HG03558 (cell line): Measurements from ENCODE around the gene UQCR10.

Source experiments
- ATAC-seq: cut with Tn5 transposase; IDR thresholded peaks from one replicate; pipeline ENCODE4 v1.9.1; 2021; ENCODE audit warnings: moderate number of reproducible peaks; ENCODE audit not compliant: unreplicated experiment; ENCODE audit errors: extremely low read depth

Gene UQCR10

DNA sequence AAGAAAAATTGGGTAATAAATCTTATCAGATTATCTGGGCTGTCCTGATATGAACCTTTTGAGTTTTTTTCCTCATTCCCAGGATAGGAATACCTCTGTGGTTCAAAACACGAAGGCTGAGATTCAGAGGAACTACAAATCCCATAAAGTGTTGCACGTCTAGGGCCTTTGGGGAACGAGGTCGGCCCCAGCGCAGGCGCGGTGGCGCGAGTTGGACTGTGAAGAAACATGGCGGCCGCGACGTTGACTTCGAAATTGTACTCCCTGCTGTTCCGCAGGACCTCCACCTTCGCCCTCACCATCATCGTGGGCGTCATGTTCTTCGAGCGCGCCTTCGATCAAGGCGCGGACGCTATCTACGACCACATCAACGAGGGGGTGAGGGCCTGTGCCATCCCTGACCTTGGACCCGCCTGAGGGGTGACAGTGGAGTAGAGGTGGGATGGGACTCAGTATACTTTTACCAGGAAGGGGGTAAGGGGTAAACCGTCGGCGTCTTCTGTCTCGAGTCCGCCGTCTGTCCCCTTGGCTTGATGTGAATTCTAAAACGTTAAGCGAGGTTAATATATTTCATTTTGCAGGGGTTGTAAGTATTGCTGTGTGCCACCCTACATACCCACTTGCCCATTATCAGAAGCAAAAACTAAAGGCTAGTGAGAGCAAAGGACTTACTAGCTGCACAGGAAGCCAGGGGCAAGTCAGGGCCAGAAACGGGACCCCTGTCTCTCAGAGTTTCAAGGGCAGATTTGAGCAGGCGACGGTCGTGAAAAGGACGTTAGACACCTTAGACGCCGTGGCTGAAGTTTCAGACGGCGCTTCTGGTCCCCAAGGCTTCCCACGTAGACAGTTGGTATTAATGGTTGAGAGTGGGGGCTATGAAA is at the start of gene UQCR10:
Gene UQCR10 (plus strand): TSS at position 199 of the 881 bp plus-strand sequence. CDS start 30 bp downstream, at position 229.
- ATAC-seq: peak; percentile 32

DNA sequence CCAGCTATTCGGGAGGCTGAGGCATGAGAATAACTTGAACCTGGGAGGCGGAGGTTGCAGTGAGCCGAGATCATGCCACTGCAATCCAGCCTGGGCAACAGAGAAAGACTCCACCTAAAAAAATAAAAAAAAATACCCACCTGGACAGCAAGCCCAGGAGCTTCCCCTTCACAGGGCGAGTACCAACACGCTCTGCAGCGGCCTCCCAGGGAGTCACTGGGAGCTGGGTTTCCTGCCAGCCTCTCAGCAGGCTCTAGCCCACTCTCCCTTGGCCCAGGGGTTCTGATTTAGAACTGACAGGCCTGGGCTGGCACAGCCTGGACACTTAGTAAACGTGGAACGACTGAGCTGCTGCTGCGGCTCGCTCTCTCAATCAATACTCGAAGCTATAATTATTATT is 49.4 kb upstream of the UQCR10 start:
- ATAC-seq: no peak

- ATAC-seq: no peak
Observed at GRCh38 chr22:29718949-29719898, 47.9 kb upstream of the UQCR10 start.

DNA sequence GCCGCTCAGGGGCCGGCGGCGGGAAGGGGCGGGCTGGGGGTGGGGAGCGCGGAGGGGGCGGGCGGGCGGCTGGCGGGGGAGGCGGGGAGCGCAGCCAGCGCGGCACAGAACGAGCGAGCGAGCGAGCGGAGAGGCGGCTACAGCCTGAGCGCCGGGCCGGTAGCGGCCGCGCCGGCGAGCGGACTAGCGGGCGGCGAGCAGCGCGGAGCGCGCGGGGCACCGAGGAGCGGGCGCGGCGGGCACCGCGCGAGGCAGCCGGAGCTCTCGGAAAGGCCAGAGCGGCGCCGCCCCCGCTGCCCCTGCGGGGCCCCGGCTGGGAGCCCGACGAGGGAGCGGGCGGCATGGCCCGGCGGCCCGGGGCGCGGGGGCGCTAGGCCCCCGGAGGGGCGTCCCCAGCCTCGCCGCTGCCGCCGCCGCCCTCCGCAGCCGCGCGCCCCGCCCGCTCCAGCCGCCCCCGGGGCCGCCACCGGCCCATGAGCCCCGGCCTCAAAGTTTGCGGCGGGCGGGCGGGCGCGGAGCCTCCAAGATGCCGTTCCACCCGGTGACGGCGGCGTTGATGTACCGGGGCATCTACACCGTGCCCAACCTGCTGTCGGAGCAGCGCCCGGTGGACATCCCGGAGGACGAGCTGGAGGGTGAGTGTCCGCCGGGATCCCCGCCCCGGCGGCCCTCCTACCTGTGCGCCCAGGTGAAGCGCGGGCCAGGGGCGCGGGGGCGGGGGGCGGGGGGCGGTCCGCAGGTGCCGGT is 47.1 kb upstream of the UQCR10 start, which contains the start of gene CABP7:
Gene CABP7 (plus strand): TSS at position 105 of the 747 bp plus-strand sequence. CDS start 422 bp downstream, at position 527.
- no peak for ATAC-seq

DNA sequence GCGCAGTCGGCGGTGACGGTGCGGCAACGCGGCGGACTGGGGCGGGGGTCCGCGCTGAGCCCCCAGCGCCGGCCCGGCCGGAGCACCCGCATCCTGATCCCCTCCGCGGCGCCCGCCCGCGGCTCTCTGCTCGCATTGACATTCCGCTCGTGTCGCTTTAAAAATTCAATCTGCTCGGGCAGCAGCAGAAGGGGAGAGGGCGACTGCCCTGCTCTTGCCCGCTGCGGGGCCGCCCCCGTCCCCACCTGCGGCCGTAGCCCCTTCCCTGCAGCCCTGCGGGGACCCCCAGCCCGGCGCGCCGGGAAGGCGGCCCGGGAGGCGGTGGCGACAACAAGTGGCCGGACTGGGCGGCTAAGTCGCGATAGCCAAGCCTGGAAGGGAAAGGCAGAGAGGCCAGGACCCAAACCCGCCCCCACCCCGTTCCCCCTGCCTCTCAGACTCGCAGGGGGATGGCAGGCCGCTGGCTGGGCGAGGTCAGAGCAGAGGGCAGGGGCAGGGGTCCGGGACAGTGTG is 46.3 kb upstream of the UQCR10 start:
- no peak for ATAC-seq

DNA sequence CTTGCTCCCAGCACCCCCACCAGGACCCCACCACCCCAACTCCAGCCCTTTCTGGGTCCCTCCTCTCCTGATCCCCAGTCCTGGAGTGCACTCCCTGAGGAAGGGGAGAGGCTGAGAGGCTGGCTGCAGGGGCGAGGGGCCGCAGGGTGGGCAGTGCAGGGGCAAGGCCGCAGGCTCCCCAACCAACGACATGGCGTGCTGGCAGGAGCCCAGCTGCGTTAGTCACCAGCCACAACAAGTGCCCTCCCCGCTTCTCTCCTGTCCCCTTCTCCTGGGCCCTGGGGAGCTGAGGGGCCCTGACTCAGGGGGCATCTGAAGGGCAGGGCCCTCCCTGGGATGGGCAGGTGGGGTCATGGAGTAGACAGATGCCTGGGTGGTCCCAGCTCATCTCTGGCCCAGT is 45.0 kb upstream of the UQCR10 start:
- no peak for ATAC-seq

DNA sequence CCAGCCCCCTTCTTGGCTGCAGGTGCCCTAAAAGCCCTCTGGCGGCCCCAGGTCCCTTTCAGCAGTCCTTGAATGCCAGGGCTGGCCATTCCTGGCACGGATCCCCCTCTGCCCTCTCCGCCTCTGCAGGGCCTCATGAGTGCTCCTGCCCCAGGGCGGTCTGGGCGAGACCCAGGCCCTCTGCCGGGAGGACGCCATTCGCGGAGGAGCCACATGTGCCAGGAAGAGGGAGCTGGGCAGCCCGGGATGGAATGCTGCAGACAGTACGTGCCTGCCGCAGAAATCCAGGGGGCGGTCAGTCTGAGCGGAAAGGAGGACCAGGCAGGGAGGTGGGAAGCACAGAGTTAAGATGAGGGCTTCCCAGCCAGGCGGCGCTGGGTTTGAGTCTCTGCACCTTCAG is 44.6 kb upstream of the UQCR10 start:
- no peak for ATAC-seq

- no peak for ATAC-seq
Observed at GRCh38 chr22:29723766-29724165, 43.4 kb upstream of the UQCR10 start.

DNA sequence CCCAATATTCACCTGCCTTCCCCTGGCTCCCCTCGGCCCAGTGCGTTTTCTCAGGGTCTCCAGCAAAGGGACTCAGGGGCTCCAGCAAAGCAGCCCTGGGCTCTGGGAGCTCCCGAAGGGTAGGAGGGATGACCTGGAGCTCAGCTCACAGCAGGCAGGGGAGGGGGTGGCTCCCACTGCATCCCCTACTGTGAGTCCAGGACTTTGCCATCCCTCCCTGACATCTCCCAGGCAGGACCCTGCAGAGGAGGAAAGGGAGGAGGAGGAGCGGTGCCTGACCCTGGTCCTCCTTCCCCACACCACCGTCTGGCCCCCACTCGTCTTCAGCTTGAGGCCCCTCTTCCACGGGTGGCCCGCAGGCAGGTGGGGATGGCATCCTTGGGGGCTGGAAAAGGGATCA is 42.3 kb upstream of the UQCR10 start:
- ATAC-seq: no peak

GRCh38 chr22:29726106-29726505 is 41.1 kb upstream of the UQCR10 start:
- no peak for ATAC-seq

DNA sequence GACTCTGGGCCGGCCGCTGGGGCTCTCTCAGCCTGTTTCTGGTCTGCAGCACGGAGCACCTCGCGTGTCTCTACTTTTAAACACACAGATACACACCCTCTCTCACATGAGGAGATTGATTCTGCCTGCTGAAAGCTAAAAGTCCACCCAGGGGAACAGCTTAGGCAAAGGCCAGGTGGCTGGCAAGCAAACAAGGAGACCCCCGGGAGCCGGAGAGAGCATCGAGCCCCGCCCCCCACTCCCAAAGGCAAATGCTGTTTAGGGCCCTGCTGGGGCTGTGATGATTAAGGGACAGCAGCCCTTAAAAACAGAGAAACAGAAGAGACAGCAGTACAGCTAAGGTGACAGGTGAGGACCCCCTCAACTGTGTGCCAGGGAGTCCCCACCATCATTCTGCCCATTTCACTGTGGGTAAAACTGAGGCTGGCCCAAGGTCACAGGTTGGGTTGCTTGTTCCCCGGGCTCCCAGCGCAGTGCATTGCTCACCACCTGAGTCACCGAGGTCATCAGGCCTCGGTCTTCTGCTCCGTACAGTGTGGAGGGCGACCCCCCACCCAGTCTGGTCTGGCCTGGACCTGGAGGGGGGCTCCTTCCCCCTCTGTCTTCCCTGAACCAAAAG is 40.5 kb upstream of the UQCR10 start:
- no peak for ATAC-seq

DNA sequence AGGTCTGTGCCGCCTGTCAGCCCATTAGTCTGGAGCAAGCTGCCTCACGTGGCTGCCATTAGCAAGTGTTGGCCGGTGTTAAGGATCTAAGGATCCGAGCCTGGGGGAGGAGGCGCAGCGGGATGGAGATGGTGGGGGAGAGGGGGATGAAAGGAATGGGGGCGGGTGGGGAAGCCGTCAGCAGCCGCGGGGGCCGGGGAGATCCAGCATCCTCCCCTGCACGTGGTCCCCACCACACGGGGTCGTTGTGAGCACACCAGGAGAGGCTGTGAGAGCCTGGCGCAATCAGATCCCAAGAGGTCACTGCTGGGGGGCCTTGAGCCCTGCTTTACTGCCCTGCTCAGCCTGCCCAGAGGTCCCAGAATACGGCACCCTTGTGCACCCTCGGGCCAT is 40.0 kb upstream of the UQCR10 start:
- no peak for ATAC-seq

GRCh38 chr22:29729161-29729560 is 38.0 kb upstream of the UQCR10 start:
- ATAC-seq: no peak

GRCh38 chr22:29731058-29731850 is 35.9 kb upstream of the UQCR10 start:
- no peak for ATAC-seq

- no peak for ATAC-seq
Observed at GRCh38 chr22:29732883-29733282, 34.3 kb upstream of the UQCR10 start.

- no peak for ATAC-seq
Observed at GRCh38 chr22:29733362-29734201, 33.6 kb upstream of the UQCR10 start.

DNA sequence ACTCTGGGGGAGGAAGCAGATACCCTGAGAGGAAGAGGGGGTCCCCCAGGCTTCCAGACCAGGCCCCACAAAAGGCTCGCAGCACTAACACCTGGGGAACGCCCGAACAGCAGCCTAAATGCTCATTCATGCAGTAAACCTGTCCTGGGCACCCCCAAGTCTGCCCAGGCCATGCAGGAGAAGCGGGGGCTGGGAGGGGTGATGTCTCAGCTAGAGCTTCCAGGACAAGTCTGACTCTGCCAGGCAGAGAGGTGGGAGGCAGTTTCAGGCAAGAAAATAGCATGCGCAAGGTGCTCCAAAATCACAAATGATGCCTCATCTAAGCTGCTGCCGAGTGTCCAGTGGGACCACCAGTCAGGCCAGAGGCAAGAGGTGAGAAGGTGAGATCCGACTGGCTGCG is 32.8 kb upstream of the UQCR10 start:
- ATAC-seq: no peak

GRCh38 chr22:29734838-29735237 is 32.3 kb upstream of the UQCR10 start:
- no peak for ATAC-seq
